Measurements from ENCODE around the gene SYT17.

SYT17 gene

GRCh38 chr16:19299565-19299964 lies 131.5 kb downstream of the SYT17 start:
- DNase-seq (ENCODE audit: low read depth in 2 of 2) = no peak

GRCh38 chr16:19301931-19302330 lies 133.9 kb downstream of the SYT17 start:
- no peak for DNase-seq (ENCODE audit: low read depth in 2 of 2)

GRCh38 chr16:19304750-19305149 lies 136.7 kb downstream of the SYT17 start:
- DNase-seq (ENCODE audit: low read depth in 2 of 2) = no peak

GRCh38 chr16:19305443-19305842 lies 137.4 kb downstream of the SYT17 start:
- no peak for DNase-seq (ENCODE audit: low read depth in 2 of 2)

- DNase-seq (ENCODE audit: low read depth in 2 of 2) = no peak
Measured at GRCh38 chr16:19307587-19308241, 139.7 kb downstream of the SYT17 start.

- no peak for DNase-seq (ENCODE audit: low read depth in 2 of 2)
Measured at GRCh38 chr16:19308392-19308791, 140.4 kb downstream of the SYT17 start.

GRCh38 chr16:19309178-19309577 lies 141.1 kb downstream of the SYT17 start:
- DNase-seq (ENCODE audit: low read depth in 2 of 2) = no peak

GRCh38 chr16:19314718-19315425 lies 146.8 kb downstream of the SYT17 start:
- no peak for DNase-seq (ENCODE audit: low read depth in 2 of 2)

- no peak for DNase-seq (ENCODE audit: low read depth in 2 of 2)
Measured at GRCh38 chr16:19315889-19316433, 147.9 kb downstream of the SYT17 start.

- DNase-seq (ENCODE audit: low read depth in 2 of 2) = no peak
Measured at GRCh38 chr16:19316846-19317245, 148.8 kb downstream of the SYT17 start.

Data from stimulated activated CD8-positive, alpha-beta memory T cell treated with anti-CD3 and anti-CD28 coated beads, Interleukin-15, amount 100 ng/mL, for 4 hours (primary cell).